ENCODE results near the gene GTPBP1.

GTPBP1 gene

GRCh38 chr22:38742176-38742942, 36.6 kb downstream of the GTPBP1 start:
- DNase-seq = no peak

GRCh38 chr22:38744981-38745380, 39.2 kb downstream of the GTPBP1 start:
- DNase-seq = no peak

GRCh38 chr22:38745676-38746460, 40.1 kb downstream of the GTPBP1 start:
- peak; percentile 32 for DNase-seq

GRCh38 chr22:38748487-38749136, 42.9 kb downstream of the GTPBP1 start:
- DNase-seq = no peak

- DNase-seq = no peak
Measured at GRCh38 chr22:38750104-38750503, 44.4 kb downstream of the GTPBP1 start.

GRCh38 chr22:38750638-38751037, 44.9 kb downstream of the GTPBP1 start:
- DNase-seq = no peak

- DNase-seq = no peak
Measured at GRCh38 chr22:38751066-38751421, 45.3 kb downstream of the GTPBP1 start.

GRCh38 chr22:38751422-38752346, 45.9 kb downstream of the GTPBP1 start:
- DNase-seq = no peak

- DNase-seq = no peak
Measured at GRCh38 chr22:38753948-38754750, 48.4 kb downstream of the GTPBP1 start.

- DNase-seq = no peak
Measured at GRCh38 chr22:38754751-38755154, 49.0 kb downstream of the GTPBP1 start.

GRCh38 chr22:38755155-38755910, 49.6 kb downstream of the GTPBP1 start:
- no peak for DNase-seq

- peak; percentile 74 for DNase-seq
Measured at GRCh38 chr22:38755911-38756532, 50.3 kb downstream of the GTPBP1 start, which contains the start of gene SUN2. TSS of gene SUN2 (minus strand) at chr22:38755998. CDS start at chr22:38752628, 3,370 bp downstream.

GRCh38 chr22:38756711-38757463, 51.1 kb downstream of the GTPBP1 start:
- DNase-seq = no peak

- no peak for DNase-seq
Measured at GRCh38 chr22:38757464-38757757, 51.7 kb downstream of the GTPBP1 start.

- DNase-seq = peak; percentile 66
Measured at GRCh38 chr22:38758276-38758945, 52.7 kb downstream of the GTPBP1 start.

GRCh38 chr22:38759005-38759404, 53.3 kb downstream of the GTPBP1 start:
- no peak for DNase-seq

- DNase-seq = peak; percentile 74
Measured at GRCh38 chr22:38760477-38761201, 54.9 kb downstream of the GTPBP1 start.
